ENCODE results near the gene FKRP. TPM values are rescaled to one million over a fixed set of nuclear protein-coding genes. Genes with fewer than 3 reads are reported as not detected.
A peak's percentile ranks its signal among the peaks of the same experiment; 100 is the strongest.

Gene FKRP
- total and polyA plus RNA-seq, 2 donors (not counting 1 experiment from before 2014, with no cell fraction given): 11.8 to 12.2 TPM

DNA sequence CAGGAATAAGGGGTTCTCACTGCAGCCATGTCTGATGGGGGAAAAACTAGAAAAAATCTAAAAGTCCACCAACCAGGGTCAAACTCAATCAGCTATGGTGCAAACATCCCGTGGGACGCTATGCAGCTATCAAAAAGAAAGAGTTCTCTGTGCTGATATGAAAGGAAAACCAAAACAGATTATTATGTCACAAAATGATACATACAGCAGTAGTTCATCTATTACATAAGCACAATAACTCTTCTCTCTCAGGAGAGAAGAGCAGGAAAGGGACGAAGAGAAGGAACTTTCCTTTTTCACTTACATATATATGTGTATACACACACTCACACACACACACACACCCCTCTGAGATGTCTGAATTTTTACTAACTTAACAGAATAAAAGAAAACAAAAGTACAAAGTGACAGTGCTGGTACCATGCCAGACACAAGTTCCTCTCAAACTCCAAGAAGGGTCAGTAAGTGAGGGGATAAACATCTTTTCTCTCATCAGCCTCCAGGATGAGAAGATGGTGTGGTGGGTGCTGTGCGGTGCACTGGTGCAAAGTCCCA, 2.9 kb upstream of the FKRP start:
- no peak overlapping the region for H2AFZ ChIP-seq (ENCODE audit: low read length)
- H3K9me3 ChIP-seq (ENCODE audit: control insufficient read depth, insufficient read depth, low read depth, low read length): no peaks in the 10 kb centered on the region
- H3K4me2 ChIP-seq (ENCODE audit: extremely low read depth, insufficient read depth, low read length): no peak overlapping the region
- H3K36me3 ChIP-seq (ENCODE audit: control insufficient read depth, insufficient read depth, low read length): no peaks in the 10 kb centered on the region
- TF ChIP-seq, protein P1, sequence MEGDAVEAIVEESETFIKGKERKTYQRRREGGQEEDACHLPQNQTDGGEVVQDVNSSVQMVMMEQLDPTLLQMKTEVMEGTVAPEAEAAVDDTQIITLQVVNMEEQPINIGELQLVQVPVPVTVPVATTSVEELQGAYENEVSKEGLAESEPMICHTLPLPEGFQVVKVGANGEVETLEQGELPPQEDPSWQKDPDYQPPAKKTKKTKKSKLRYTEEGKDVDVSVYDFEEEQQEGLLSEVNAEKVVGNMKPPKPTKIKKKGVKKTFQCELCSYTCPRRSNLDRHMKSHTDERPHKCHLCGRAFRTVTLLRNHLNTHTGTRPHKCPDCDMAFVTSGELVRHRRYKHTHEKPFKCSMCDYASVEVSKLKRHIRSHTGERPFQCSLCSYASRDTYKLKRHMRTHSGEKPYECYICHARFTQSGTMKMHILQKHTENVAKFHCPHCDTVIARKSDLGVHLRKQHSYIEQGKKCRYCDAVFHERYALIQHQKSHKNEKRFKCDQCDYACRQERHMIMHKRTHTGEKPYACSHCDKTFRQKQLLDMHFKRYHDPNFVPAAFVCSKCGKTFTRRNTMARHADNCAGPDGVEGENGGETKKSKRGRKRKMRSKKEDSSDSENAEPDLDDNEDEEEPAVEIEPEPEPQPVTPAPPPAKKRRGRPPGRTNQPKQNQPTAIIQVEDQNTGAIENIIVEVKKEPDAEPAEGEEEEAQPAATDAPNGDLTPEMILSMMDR (conservative IDR thresholded peaks at IDR 0.05 in 1 of 2, IDR thresholded peaks at IDR 0.05 in 1 of 2; ENCODE audit: low read depth in 1 of 2, low read length in 2 of 2): no peak
- TF ChIP-seq EZH2 (IDR thresholded peaks at IDR 0.05; ENCODE audit: low read length, missing control alignments): no peak
- H3K79me2 ChIP-seq (ENCODE audit: control insufficient read depth, insufficient read depth, low read length): peaks cover 85% of the 10 kb centered on the region
- no peak overlapping the region for H3K9ac ChIP-seq (ENCODE audit: insufficient read depth, low read length)
- H4K20me1 ChIP-seq (ENCODE audit: control insufficient read depth, extremely low read depth, insufficient read depth, low read length): no peaks in the 10 kb centered on the region
- peaks cover 4% of the 10 kb centered on the region for H3K4me1 ChIP-seq (ENCODE audit: control insufficient read depth, extremely low read depth, insufficient read depth, low read length)
- no peak overlapping the region for H3K4me3 ChIP-seq (replicated peaks in 1 of 4; ENCODE audit: control extremely low read depth in 1 of 4, insufficient read depth in 1 of 4, low read depth in 3 of 4, low read length in 4 of 4)
- H3K27ac ChIP-seq (ENCODE audit: insufficient read depth, low read length): no peak overlapping the region
- no peaks in the 10 kb centered on the region for H3K27me3 ChIP-seq (ENCODE audit: control insufficient read depth, insufficient read depth, low read length)
- DNase-seq (ENCODE audit: low read depth in 2 of 2): no peak

DNA sequence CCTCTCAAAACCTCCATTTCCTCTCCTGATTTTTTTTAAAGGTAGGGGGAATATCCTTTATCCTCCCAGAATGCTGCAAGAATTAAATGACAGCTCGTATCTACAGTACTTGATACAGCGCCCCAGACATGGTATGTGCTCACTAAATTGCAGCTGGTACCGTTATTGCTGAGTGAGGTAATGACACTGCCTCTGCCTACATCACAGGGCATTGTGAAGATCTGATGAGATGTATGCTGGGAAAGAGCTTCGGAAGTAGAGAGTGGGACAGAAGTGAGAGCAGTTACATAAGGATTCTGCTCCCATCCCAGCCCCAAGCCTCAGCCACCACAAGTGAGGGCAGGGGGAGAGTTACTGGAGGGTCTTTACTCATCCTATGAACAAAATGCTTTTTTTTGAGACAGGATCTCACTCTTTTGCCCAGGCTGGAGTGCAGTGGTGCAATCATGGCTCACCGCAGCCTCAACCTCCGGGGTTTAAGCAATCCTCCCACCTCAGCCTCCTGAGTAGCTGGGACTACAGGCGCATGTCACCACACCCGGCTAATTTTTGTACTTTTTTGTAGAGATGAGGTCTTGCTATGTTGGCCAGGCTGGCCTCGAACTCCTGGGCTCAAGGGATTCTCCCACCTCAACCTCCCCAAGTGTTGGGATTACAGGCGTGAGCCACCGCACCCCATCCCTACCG, 1.7 kb upstream of the FKRP start:
- peak overlapping the region; percentile 35 for H3K4me2 ChIP-seq (ENCODE audit: extremely low read depth, insufficient read depth, low read length)
- no peak overlapping the region for H3K27ac ChIP-seq (ENCODE audit: insufficient read depth, low read length)

DNA sequence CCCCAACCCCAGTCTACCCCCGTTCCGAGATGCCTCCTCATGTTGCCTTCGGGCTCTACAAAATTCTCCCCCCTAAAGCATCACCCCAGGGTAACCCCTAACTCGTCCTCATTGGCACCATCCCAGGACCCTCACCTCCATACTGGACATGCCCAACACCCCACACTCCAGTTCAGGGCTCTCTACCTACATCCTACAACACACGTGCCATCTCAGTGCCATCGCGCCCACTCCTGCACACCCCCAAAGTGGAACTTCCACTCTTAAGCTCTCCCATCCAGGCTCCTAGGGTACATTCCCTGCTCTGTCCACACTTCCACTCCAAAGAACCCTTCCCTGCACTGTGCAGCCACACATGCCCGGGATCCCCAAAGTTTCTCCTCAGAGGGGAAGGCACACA, 827 bp upstream of the FKRP start:
- Histone ChIP-seq H3K4me3 (replicated peaks in 1 of 4; ENCODE audit: control extremely low read depth in 1 of 4, insufficient read depth in 1 of 4, low read depth in 3 of 4, low read length in 4 of 4) (peak overlapping the region; percentile 86 to 91 (median 90)), H3K27ac (ENCODE audit: insufficient read depth, low read length) (peak overlapping the region; percentile 44), H3K9ac (ENCODE audit: insufficient read depth, low read length) (peak overlapping the region; percentile 89), H3K4me1 (ENCODE audit: control insufficient read depth, extremely low read depth, insufficient read depth, low read length) (peaks cover 4% of the 10 kb centered on the region), H3K27me3 (ENCODE audit: control insufficient read depth, insufficient read depth, low read length) (no peaks in the 10 kb centered on the region), H4K20me1 (ENCODE audit: control insufficient read depth, extremely low read depth, insufficient read depth, low read length) (no peaks in the 10 kb centered on the region), H3K9me3 (ENCODE audit: control insufficient read depth, insufficient read depth, low read depth, low read length) (no peaks in the 10 kb centered on the region), H2AFZ (ENCODE audit: low read length) (no peak overlapping the region), H3K36me3 (ENCODE audit: control insufficient read depth, insufficient read depth, low read length) (no peaks in the 10 kb centered on the region), H3K79me2 (ENCODE audit: control insufficient read depth, insufficient read depth, low read length) (peaks cover 65% of the 10 kb centered on the region), H3K4me2 (ENCODE audit: extremely low read depth, insufficient read depth, low read length) (peak overlapping the region; percentile 83)
- no peak for TF ChIP-seq EZH2 (IDR thresholded peaks at IDR 0.05; ENCODE audit: low read length, missing control alignments)
- TF ChIP-seq, protein P1 (conservative IDR thresholded peaks at IDR 0.05 in 1 of 2, IDR thresholded peaks at IDR 0.05 in 1 of 2; ENCODE audit: low read depth in 1 of 2, low read length in 2 of 2): no peak
- no peak for DNase-seq (ENCODE audit: low read depth in 2 of 2)

More for the DNA sequence above, 1.7 kb upstream of the FKRP start:
- Histone ChIP-seq H3K9ac (ENCODE audit: insufficient read depth, low read length) (no peak overlapping the region), H3K4me3 (replicated peaks in 1 of 4; ENCODE audit: control extremely low read depth in 1 of 4, insufficient read depth in 1 of 4, low read depth in 3 of 4, low read length in 4 of 4) (peak overlapping the region in 1 of 4 experiments; percentile 90), H3K79me2 (ENCODE audit: control insufficient read depth, insufficient read depth, low read length) (peaks cover 73% of the 10 kb centered on the region), H3K36me3 (ENCODE audit: control insufficient read depth, insufficient read depth, low read length) (no peaks in the 10 kb centered on the region), H3K27me3 (ENCODE audit: control insufficient read depth, insufficient read depth, low read length) (no peaks in the 10 kb centered on the region), H2AFZ (ENCODE audit: low read length) (no peak overlapping the region), H3K9me3 (ENCODE audit: control insufficient read depth, insufficient read depth, low read depth, low read length) (no peaks in the 10 kb centered on the region), H4K20me1 (ENCODE audit: control insufficient read depth, extremely low read depth, insufficient read depth, low read length) (no peaks in the 10 kb centered on the region), H3K4me1 (ENCODE audit: control insufficient read depth, extremely low read depth, insufficient read depth, low read length) (peaks cover 4% of the 10 kb centered on the region)
- TF ChIP-seq, protein P1 (conservative IDR thresholded peaks at IDR 0.05 in 1 of 2, IDR thresholded peaks at IDR 0.05 in 1 of 2; ENCODE audit: low read depth in 1 of 2, low read length in 2 of 2): no peak
- no peak for TF ChIP-seq EZH2 (IDR thresholded peaks at IDR 0.05; ENCODE audit: low read length, missing control alignments)
- no peak for DNase-seq (ENCODE audit: low read depth in 2 of 2)
